Muscle of leg (tissue), 11 donors: ENCODE measurements around the gene CYP2D6. TPM values are rescaled to one million over a fixed set of nuclear protein-coding genes. Genes with fewer than 3 reads are reported as not detected.
A peak's percentile ranks its signal among the peaks of the same experiment; 100 is the strongest.

Experiments used
- DNase-seq: peaks from one replicate; pipeline ENCODE4 v3.0.0; 2013
- H3K27ac ChIP-seq: one replicate; pipeline ENCODE4 v1.5.1; 2013; ENCODE audit warnings: mild to moderate bottlenecking, low read length, control low read depth
- H3K27me3 ChIP-seq: one replicate; pipeline ENCODE4 v1.6.1; 2013; ENCODE audit warnings: low read length; ENCODE audit not compliant: control insufficient read depth, insufficient read depth
- H3K36me3 ChIP-seq: one replicate; pipeline ENCODE4 v1.6.1; 2013; ENCODE audit warnings: low read length; ENCODE audit not compliant: control insufficient read depth, insufficient read depth
- H3K4me1 ChIP-seq: one replicate; pipeline ENCODE4 v1.6.1; 2013; ENCODE audit warnings: low read length; ENCODE audit not compliant: control insufficient read depth, insufficient read depth
- H3K4me3 ChIP-seq: one replicate; pipeline ENCODE4 v1.5.1; 2013; ENCODE audit warnings: low read length, control low read depth
- H3K9me3 ChIP-seq: replicated peaks from 2 replicates; pipeline ENCODE4 v1.6.1; 2013; ENCODE audit warnings: low read depth, low read length; ENCODE audit not compliant: control insufficient read depth
- WGBS: methylation state at CpG from one replicate; pipeline ENCODE4 v1.1.5; 2013; ENCODE audit warnings: missing lambda C conversion rate; ENCODE audit not compliant: insufficient coverage; 5-methylcytosine and 5-hydroxymethylcytosine counted together
- polyA plus RNA-seq, 8 donors: library from polyadenylated mRNA; unstranded; fragments of 120-200 nt; gene quantifications; one replicate each; pipeline versions ENCODE4 v1.2.1 to v1.2.3, GENCODE V29; 2013; ENCODE audit warnings: inconsistent platforms in 1 of 8, low replicate concordance in 1 of 8; ENCODE audit not compliant: insufficient read length in 8 of 8, insufficient read depth in 1 of 8
- total RNA-seq: library from RNA; stranded (reverse); fragments of 120-200 nt; gene quantifications from one replicate; pipeline ENCODE4 v1.2.4, GENCODE V29; 2013

The CYP2D6 gene
- total and polyA plus RNA-seq, 9 donors: 0.31 to 3.4 (median 1.5) TPM

DNA sequence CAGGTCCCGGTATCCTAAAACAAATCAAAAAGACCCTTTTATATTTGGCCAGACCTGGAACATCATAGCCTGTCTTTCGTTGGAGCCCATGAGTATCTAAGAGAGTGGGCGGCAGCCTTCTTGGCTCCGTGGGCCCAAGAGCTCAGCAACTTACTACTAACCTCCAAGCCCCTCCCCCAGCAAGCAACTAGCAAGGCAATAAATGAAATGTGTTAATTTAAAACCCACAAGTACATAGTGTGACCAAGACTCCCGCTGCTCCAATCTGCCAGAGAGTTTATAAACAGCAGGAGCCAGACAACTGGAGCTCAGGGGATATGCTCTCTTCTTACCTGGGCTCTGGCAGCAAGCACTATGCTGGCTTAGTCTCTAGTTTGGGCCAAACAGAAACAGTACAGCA is 40.8 kb upstream of the CYP2D6 start:
- no peak overlapping the region for H3K27ac ChIP-seq
- no peaks in the 10 kb centered on the region for H3K27me3 ChIP-seq
- no peaks in the 10 kb centered on the region for H3K9me3 ChIP-seq
- peaks cover 11% of the 10 kb centered on the region for H3K4me1 ChIP-seq
- DNase-seq: no peak
- 35% methylated on average over 2 of the region's 5 CpGs for WGBS
- H3K36me3 ChIP-seq: peaks cover 10% of the 10 kb centered on the region
- no peak overlapping the region for H3K4me3 ChIP-seq

GRCh38 chr22:42170946-42171345 is 40.3 kb upstream of the CYP2D6 start:
- WGBS: no CpG with 5 or more reads among the region's 5 CpGs
- Histone ChIP-seq H3K4me3 (no peak overlapping the region), H3K9me3 (no peaks in the 10 kb centered on the region), H3K27ac (no peak overlapping the region), H3K4me1 (peaks cover 11% of the 10 kb centered on the region), H3K36me3 (peaks cover 10% of the 10 kb centered on the region), H3K27me3 (no peaks in the 10 kb centered on the region)
- DNase-seq: no peak

GRCh38 chr22:42169055-42169469 is 38.5 kb upstream of the CYP2D6 start:
- Histone ChIP-seq H3K4me3 (no peak overlapping the region), H3K27me3 (no peaks in the 10 kb centered on the region), H3K27ac (no peak overlapping the region), H3K4me1 (peaks cover 11% of the 10 kb centered on the region), H3K36me3 (peaks cover 19% of the 10 kb centered on the region), H3K9me3 (no peaks in the 10 kb centered on the region)
- peak; percentile 86 for DNase-seq
- 17% methylated on average over 7 of the region's 7 CpGs for WGBS

DNA sequence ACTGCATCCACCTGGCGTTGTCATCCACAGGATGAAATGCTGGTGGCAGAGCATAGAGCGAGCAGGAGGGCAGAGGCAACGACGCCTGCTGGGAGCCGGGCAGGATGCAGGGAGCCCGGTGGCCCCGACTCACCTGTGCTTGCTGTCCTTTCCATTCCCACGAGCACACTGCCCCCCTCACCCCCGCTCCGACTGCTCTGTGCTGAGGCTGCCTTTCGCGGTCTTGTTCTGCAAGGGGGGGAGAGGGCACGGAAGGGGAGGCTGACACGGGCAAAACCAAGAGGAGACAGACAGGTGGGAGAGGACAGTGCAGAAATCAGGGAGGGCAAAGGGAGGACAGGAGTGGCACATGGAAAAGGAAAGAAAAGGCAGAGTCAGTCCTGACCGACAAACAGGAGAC is 37.9 kb upstream of the CYP2D6 start:
- Histone ChIP-seq H3K27ac (no peak overlapping the region), H3K36me3 (peaks cover 19% of the 10 kb centered on the region), H3K9me3 (no peaks in the 10 kb centered on the region), H3K4me1 (peaks cover 11% of the 10 kb centered on the region), H3K4me3 (no peak overlapping the region), H3K27me3 (no peaks in the 10 kb centered on the region)
- 97% methylated on average over 10 of the region's 15 CpGs for WGBS
- DNase-seq: no peak

DNA sequence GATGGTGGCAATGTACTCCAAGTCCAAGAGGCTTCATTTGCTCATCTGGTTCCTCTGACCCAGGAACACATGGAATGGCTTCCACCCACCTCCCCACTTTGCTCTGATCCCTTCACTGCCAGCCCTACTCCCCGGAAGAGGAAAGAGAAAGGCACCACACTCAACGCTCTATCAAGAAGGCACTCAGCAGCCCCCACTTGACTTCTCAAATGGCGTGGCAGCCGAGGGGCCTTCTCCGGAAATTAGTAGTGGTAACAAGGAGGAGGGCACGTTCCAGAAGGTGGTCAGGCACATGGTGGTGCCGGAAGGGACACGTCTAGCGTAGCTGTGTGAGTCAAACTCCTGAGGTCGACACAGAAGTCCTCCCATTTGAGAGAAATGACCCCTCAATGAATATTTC is 36.5 kb upstream of the CYP2D6 start:
- Histone ChIP-seq H3K36me3 (peaks cover 26% of the 10 kb centered on the region), H3K4me1 (peaks cover 6% of the 10 kb centered on the region), H3K27ac (no peak overlapping the region), H3K4me3 (no peak overlapping the region), H3K9me3 (no peaks in the 10 kb centered on the region), H3K27me3 (no peaks in the 10 kb centered on the region)
- no peak for DNase-seq
- 88% methylated on average over 7 of the region's 10 CpGs for WGBS

DNA sequence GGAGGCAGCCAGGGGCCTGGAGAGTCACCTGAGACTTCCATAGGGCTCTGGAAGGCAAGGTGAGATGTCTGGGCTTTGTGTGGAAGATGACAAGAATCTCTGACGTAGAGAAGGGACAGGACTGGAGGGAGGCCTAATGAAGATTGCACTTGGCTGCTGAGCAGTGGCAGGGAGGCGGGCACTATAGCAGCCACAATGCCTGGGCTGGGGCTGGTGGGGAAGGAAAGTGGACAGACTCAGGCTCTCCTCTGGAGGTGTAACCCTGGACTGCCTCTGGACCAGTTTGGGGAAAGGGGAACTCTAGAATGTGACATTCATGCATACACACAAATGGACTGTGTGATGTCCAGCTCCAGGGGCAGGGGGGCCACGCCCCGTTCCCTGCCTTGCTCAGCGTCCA is 34.3 kb upstream of the CYP2D6 start:
- no peak for DNase-seq
- H3K27ac ChIP-seq: no peak overlapping the region
- peaks cover 30% of the 10 kb centered on the region for H3K36me3 ChIP-seq
- H3K9me3 ChIP-seq: no peaks in the 10 kb centered on the region
- no peaks in the 10 kb centered on the region for H3K4me1 ChIP-seq
- H3K27me3 ChIP-seq: no peaks in the 10 kb centered on the region
- WGBS: 89% methylated on average over 5 of the region's 5 CpGs
- H3K4me3 ChIP-seq: no peak overlapping the region

GRCh38 chr22:42163515-42163914 is 32.9 kb upstream of the CYP2D6 start:
- Histone ChIP-seq H3K27me3 (no peaks in the 10 kb centered on the region), H3K27ac (no peak overlapping the region), H3K4me3 (no peak overlapping the region), H3K9me3 (no peaks in the 10 kb centered on the region), H3K36me3 (peaks cover 24% of the 10 kb centered on the region), H3K4me1 (no peaks in the 10 kb centered on the region)
- WGBS: 91% methylated on average over 11 of the region's 11 CpGs
- DNase-seq: no peak

DNA sequence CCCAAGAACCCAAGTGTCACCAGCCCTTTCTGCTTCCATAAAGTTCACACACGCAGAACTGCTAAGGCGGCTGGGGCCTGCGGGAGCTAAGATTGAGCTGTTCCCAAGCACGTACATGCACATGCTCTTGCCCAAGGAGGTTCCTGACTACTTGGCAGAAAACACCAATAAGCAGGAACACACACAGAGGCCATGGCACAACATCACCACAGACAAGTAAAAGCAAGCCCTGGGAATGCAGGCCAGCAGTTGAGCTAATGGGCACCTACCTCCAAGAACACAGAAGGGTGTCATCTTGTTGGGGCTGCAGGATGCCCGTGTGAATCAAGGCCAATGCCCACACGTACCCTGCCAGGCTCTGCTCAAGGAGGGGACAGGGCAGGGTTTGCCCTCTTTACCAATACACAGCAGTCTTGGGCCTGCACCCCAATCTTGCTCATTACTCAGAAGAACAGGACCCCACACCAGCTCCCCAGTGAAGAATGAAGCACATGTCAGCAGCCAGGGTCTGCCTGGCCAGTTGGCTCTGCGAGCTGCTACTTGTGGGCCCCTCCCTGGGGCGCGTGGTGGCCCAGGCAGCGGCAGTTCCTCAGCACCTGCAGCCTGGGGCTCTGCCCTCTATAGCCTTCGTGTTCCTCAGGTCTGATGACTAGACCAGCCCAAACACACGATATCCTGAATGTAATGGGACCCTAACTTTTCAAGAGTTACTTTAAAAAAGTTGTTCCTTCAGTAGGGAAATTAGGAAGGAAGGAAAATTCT is 32.3 kb upstream of the CYP2D6 start:
- no peaks in the 10 kb centered on the region for H3K9me3 ChIP-seq
- H3K27ac ChIP-seq: no peak overlapping the region
- H3K4me3 ChIP-seq: no peak overlapping the region
- DNase-seq: no peak
- H3K36me3 ChIP-seq: peaks cover 19% of the 10 kb centered on the region
- WGBS: 93% methylated on average over 4 of the region's 12 CpGs
- no peaks in the 10 kb centered on the region for H3K27me3 ChIP-seq
- H3K4me1 ChIP-seq: no peaks in the 10 kb centered on the region

DNA sequence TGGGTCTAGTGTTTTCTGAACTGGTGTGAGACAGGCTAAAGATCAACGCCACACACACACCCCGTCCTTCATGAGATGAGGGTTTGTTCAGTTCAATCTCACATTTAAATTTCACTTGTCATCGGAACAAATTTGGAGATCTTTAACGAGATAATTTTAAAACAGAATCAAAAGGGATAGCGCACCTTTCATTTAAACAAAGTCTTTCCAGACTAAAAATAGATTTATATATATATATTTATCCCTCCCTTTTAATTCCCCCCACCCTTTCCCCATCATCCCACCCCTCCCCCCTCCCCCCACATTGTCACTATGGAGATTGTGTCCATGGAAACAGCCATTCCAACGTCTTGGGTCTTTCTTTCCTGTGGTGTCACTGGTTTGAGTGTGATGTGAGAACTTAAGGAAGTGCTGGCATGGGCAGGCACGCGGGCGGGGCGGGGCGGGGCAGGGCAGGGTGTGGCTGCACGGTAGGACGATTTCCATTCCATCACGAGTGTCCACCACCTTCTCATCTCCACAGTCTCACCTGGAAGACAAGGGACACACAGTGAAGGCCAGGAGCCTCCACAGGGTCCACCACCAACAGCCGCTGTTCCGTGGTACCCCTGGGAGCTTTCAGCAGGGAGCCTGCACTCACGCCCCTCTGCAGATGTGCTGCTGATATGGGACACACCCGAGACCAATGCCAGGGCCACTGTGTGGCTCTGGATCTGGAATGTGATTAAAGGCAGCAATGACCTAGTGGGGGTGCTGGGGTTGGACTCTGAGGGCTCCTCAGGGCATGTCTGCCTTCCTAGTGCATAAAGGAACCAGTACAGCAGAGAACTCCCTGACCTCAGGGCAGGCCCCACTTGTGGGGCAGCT is 30.5 kb upstream of the CYP2D6 start:
- peaks cover 22% of the 10 kb centered on the region for H3K36me3 ChIP-seq
- no peaks in the 10 kb centered on the region for H3K9me3 ChIP-seq
- WGBS: 94% methylated on average over 4 of the region's 18 CpGs

DNA sequence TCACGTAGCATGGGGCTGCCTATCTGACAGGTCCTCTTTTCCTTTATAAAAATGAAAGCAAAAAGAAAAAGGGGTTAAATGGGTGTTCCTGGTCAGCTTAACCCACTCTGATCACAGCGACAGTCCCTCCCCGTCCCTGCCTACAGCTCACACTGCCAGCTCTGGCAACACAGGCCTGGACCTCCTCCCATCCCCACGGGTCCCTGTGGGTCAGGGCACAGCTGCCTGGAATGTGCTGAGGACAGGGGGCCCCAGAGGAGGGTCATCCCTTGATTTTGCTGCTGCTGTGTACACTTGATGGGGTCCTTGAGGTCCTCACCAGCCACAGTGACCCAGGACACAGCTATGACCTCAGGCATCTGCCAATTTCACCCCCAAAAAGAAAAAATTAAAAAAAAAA is 29.6 kb upstream of the CYP2D6 start:
- Histone ChIP-seq H3K27ac (no peak overlapping the region), H3K36me3 (peaks cover 27% of the 10 kb centered on the region), H3K9me3 (no peaks in the 10 kb centered on the region), H3K27me3 (no peaks in the 10 kb centered on the region), H3K4me3 (no peak overlapping the region), H3K4me1 (no peaks in the 10 kb centered on the region)
- WGBS: no CpG with 5 or more reads among the region's 4 CpGs
- DNase-seq: no peak

More for the DNA sequence above, 30.5 kb upstream of the CYP2D6 start:
- H3K27ac ChIP-seq: no peak overlapping the region
- no peak for DNase-seq
- H3K27me3 ChIP-seq: no peaks in the 10 kb centered on the region
- no peak overlapping the region for H3K4me3 ChIP-seq
- no peaks in the 10 kb centered on the region for H3K4me1 ChIP-seq
